ENCODE results near the gene PLET1.

GRCh38 chr11:112278803-112279202 is 18.1 kb upstream of the PLET1 start:
- TF ChIP-seq CTCF (IDR thresholded peaks at IDR 0.05; ENCODE audit: poor library complexity): no peak
- TF ChIP-seq EZH2phosphoT487 (IDR thresholded peaks at IDR 0.05; ENCODE audit: low read depth, severe bottlenecking, unreplicated experiment): no peak
- no peak for TF ChIP-seq EZH2 (IDR thresholded peaks at IDR 0.05; ENCODE audit: borderline replicate concordance)

Measured in hepatocyte (in vitro differentiated cells).